ENCODE measurements around the gene TRAF3IP1. TPM values are rescaled to one million over a fixed set of nuclear protein-coding genes. Genes with fewer than 3 reads are reported as not detected.

The TRAF3IP1 gene
- total RNA-seq, 2 experiments from 2014 or later, result 5.1 to 6.9 TPM

GRCh38 chr2:238439917-238440316 is 119.6 kb downstream of the TRAF3IP1 start:
- ChIA-PET POLR2A (interaction anchor here (1.0 kb wide), 1 partner anchor 11 kb away, joined by 3 read pairs; no protein-coding TSS in a partner anchor), CTCF (interaction anchor here (1.2 kb wide), 1 partner anchor 766 kb away, joined by 3 read pairs; no protein-coding TSS in a partner anchor)
- intact Hi-C loops (cut with DNase I, micrococcal nuclease), result no loop called here
- Mint-ChIP-seq H3K36me3 (ENCODE audit: low read depth) (peaks cover 91% of the 10 kb centered on the region), H3K4me1 (ENCODE audit: low read depth) (peaks cover 57% of the 10 kb centered on the region), H3K27me3 (no peaks in the 10 kb centered on the region), H3K27ac (peak overlapping the region; percentile 82), H3K9me3 (no peaks in the 10 kb centered on the region), H3K4me3 (peak overlapping the region; percentile 5)
- Histone ChIP-seq H3K36me3 (ENCODE audit: insufficient read depth, low read length) (peaks cover 62% of the 10 kb centered on the region), H3K4me1 (ENCODE audit: insufficient read depth, low read length) (peaks cover 20% of the 10 kb centered on the region), H3K27ac (ENCODE audit: low read depth in 1 of 2, low read length in 2 of 2) (no peak overlapping the region), H3K9me3 (ENCODE audit: control insufficient read depth in 1 of 2, insufficient read depth in 1 of 2, low read length in 2 of 2) (no peaks in the 10 kb centered on the region), H3K27me3 (ENCODE audit: control insufficient read depth in 1 of 2, insufficient read depth in 2 of 2, low read length in 2 of 2) (no peaks in the 10 kb centered on the region), H3K4me3 (ENCODE audit: low read length) (peak overlapping the region; percentile 32)
- no peak for TF ChIP-seq CTCF (IDR thresholded peaks at IDR 0.05)
- no peak for ATAC-seq (ENCODE audit: poor library complexity)
- DNase-seq, result no peak

- intact Hi-C loops (cut with DNase I, micrococcal nuclease), result no loop called here
- Histone ChIP-seq H3K9me3 (ENCODE audit: control insufficient read depth in 1 of 2, insufficient read depth in 1 of 2, low read length in 2 of 2) (no peaks in the 10 kb centered on the region), H3K4me3 (ENCODE audit: low read length) (no peak overlapping the region), H3K27me3 (ENCODE audit: control insufficient read depth in 1 of 2, insufficient read depth in 2 of 2, low read length in 2 of 2) (no peaks in the 10 kb centered on the region), H3K27ac (ENCODE audit: low read depth in 1 of 2, low read length in 2 of 2) (no peak overlapping the region), H3K4me1 (ENCODE audit: insufficient read depth, low read length) (peaks cover 20% of the 10 kb centered on the region), H3K36me3 (ENCODE audit: insufficient read depth, low read length) (peaks cover 62% of the 10 kb centered on the region)
- peak overlapping the region; percentile 82 for H3K27ac Mint-ChIP-seq
- peaks cover 57% of the 10 kb centered on the region for H3K4me1 Mint-ChIP-seq (ENCODE audit: low read depth)
- ChIA-PET POLR2A (no interaction called here), CTCF (no interaction called here)
- no peaks in the 10 kb centered on the region for H3K27me3 Mint-ChIP-seq
- no peak for ATAC-seq (ENCODE audit: poor library complexity)
- peak overlapping the region; percentile 9 for H3K4me3 Mint-ChIP-seq
- no peak for TF ChIP-seq CTCF (IDR thresholded peaks at IDR 0.05)
- H3K9me3 Mint-ChIP-seq, result no peaks in the 10 kb centered on the region
- DNase-seq, result no peak
- peaks cover 93% of the 10 kb centered on the region for H3K36me3 Mint-ChIP-seq (ENCODE audit: low read depth)
Measured at GRCh38 chr2:238440331-238440730, 120.0 kb downstream of the TRAF3IP1 start.

- no peaks in the 10 kb centered on the region for H3K27me3 Mint-ChIP-seq
- ChIA-PET CTCF (no interaction called here), POLR2A (no interaction called here)
- peaks cover 20% of the 10 kb centered on the region for H3K4me1 ChIP-seq (ENCODE audit: insufficient read depth, low read length)
- H3K27ac ChIP-seq (ENCODE audit: low read depth in 1 of 2, low read length in 2 of 2), result no peak overlapping the region
- intact Hi-C loops (cut with DNase I, micrococcal nuclease), result no loop called here
- no peaks in the 10 kb centered on the region for H3K9me3 Mint-ChIP-seq
- TF ChIP-seq CTCF (IDR thresholded peaks at IDR 0.05), result no peak
- H3K4me3 Mint-ChIP-seq, result peak overlapping the region; percentile 9
- no peak for ATAC-seq (ENCODE audit: poor library complexity)
- peaks cover 93% of the 10 kb centered on the region for H3K36me3 Mint-ChIP-seq (ENCODE audit: low read depth)
- no peaks in the 10 kb centered on the region for H3K9me3 ChIP-seq (ENCODE audit: control insufficient read depth in 1 of 2, insufficient read depth in 1 of 2, low read length in 2 of 2)
- DNase-seq, result no peak
- peaks cover 62% of the 10 kb centered on the region for H3K36me3 ChIP-seq (ENCODE audit: insufficient read depth, low read length)
- no peak overlapping the region for H3K4me3 ChIP-seq (ENCODE audit: low read length)
- H3K4me1 Mint-ChIP-seq (ENCODE audit: low read depth), result peaks cover 57% of the 10 kb centered on the region
- H3K27me3 ChIP-seq (ENCODE audit: control insufficient read depth in 1 of 2, insufficient read depth in 2 of 2, low read length in 2 of 2), result no peaks in the 10 kb centered on the region
- H3K27ac Mint-ChIP-seq, result peak overlapping the region; percentile 82
Measured at GRCh38 chr2:238440767-238441166, 120.4 kb downstream of the TRAF3IP1 start.

Data from CD4-positive, alpha-beta T cell (primary cell).